Measurements from ENCODE around the gene ELFN1. TPM values are rescaled to one million over a fixed set of nuclear protein-coding genes. Genes with fewer than 3 reads are reported as not detected.

Gene ELFN1
- not detected for total RNA-seq

DNA sequence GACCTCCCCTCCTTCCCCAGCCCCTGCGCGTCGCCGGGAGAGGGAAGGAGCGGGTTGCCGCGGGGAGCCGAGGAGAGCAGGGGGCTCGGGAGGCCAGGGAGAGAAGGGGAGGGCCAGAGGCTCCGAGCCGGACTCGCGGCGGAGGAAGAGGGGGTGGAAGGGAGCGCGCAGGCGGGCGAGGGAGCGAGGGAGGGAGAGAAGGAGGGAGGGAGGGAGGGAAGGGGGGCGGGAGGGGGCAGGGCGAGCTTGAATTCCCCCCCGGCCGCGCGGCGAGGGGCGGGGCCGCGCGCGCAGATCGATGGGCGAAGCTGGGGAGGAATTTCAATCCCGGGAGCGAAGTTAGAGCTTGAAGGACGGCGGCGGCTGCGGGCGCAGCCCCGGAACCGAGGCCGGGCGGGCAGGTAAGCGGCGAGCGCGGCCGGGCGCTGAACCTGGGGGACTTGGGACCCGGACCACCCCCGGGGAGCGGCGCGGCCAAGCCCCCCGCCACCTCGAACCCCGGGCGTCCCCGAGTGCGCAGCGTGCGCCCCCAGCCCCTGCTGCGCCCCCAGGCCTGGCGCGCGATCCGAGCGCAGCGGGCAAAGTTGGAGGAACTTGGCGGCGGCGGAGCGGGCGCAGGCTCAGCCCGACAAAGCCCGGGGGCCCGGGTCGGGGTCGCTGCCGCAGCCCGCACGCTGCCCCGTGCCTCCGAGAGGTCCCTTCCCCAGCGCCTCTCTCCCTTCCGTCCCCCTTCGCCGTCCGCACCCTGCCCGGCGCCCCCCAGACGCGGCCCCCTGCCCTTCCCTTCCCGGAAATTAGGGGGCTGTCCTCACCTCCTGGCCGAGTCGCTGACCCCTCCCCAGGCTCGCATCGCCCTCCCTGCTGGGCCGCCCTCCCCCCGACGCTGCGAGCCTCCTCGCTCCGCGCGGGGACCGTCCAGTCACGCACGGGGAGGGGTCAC is at the start of gene ELFN1:
Gene ELFN1, plus strand, starts transcription at position 324 of the 940 bp plus-strand sequence. CDS start 74,320 bp downstream, outside the sequence.
- DNase-seq, result no peak

DNA sequence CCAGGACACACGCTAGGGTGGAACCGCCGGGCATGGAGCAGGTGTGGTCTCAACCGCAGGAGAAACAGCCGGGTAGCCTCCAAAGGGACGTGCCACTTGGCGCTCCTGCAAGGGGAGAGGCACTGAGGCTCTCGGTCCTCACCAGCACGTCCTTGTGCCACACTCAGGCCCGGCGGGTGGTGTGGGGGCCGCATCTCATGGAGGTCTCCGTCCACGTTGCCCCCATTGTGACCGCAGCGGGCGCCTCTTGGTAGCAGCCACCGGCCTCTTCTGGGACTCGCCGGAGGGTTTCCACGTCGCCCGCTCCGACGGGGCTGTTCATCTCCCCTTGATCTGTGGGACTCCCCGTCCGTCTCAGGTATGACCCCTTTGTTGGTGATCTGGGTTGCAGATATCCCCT is 49.2 kb upstream of the ELFN1 start:
- no peak for DNase-seq

DNA sequence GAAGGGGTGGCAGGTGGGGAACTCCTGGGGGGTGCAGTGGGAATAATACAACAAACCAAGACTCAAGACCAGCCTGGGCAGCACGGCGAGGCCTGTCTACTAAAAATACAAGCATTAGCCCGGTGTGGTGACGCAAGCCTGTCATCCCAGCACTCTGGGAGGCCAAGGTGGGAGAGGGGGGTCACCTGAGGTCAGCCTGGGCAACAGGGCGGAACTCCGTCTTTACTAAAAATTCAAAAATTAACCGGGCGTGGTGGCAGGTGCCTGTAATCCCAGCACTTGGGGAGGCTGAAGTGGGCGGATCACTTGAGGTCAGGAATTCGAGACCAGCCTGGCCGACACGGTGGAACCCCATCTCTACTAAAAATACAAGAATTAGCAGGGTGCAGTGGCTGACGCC is 48.4 kb upstream of the ELFN1 start:
- no peak for DNase-seq

DNA sequence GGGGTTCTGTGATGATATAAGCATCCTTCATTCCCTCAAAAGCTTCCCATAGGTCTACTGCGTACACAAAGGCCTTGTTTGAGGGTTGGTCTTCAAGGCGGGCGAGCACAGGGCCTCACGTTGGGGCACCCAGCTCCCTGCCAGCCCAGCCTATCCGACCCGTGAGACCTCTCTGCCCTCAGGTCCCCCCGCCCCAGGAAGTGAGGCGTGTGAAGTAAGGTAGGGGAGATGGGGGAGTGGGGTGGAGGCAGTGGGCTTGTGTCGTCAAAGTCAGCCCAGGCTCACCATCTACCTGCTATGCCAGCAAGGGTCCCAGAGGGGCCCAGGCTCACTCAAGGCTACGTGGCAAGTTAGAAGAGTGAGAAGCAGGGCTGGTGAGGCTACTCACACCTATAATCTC is 47.6 kb upstream of the ELFN1 start:
- DNase-seq, result no peak

DNA sequence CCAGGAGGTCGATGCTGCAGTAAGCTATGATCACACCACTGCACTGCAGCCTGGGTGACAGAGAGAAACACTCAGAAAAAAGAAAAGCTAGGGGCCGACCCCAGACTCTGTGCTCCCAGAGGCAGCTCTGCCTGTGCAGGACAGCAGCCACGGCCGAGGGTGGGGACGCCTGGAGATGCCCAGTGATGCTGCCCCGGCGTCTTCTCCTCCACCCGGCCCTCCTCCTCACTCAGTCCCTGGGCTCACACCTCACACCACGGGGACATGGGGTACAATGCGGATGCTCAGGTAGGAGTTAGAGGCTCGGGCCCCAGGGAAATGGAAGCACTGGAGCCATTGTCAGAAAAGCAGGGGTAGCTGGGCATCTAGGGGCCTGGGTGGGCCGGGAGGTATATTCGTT is 46.3 kb upstream of the ELFN1 start:
- DNase-seq, result no peak

DNA sequence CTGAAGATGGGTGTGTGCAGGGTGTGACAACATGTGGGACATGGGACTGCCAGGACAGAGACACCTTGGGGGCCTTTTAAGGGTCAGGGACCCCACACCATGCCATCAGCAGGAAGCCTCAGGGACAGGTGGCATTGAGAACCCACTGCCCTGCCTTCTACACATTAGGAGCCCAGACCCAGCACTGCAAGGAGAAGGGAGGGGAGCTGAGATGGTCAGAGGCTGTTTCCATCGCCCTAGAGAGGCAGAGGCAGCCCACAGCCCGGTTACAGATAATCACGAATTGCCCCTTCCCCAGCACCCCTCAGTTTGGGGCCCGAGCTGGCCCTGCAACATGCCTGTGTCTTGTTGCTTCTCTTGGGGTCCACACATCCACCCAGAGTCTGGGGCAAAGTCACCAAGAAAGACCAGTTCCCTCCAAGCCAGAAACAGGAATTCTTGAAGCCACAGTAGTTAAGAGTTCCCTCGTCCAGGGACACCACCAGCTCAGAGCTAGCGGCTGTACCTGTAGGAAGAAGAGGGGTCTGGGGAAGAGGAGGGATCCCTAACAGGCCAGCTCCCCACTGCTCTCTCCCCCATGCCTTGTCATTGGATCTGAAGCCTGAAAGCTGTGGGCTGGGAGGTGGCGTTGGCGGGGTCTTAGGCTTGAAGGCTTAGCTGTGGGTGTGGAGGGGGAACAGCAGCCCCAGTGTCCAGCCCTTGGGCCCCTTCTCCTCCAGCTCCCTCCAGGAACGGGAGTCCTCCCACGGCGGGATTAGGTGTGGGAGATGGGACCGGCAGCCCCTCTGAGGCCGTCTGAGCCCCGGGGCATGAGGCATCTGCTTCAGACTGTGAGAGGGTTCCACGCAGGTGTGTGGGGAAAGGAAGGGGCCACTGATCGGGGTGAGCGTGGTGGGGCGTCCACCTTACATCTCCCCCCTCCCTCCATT is 44.8 kb upstream of the ELFN1 start:
- DNase-seq, result no peak

DNA sequence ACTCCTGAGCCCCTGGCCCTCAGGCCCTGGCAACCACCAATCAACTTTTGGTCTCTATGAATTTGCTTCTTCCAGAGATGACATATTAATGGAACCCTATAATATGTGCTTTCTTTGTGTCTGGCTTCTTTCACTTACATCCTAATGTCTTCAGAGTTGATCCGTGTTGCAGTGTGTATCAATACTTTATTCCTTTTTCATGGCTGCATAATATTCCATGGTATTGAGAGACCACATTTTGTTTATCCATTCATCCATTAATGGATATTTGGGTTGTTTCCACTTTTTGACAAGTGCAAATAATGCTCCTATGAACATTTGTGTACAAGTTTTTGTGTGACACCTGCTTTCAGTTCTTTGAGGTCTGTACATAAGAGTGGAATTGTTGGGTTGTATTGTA is 43.3 kb upstream of the ELFN1 start:
- no peak for DNase-seq

DNA sequence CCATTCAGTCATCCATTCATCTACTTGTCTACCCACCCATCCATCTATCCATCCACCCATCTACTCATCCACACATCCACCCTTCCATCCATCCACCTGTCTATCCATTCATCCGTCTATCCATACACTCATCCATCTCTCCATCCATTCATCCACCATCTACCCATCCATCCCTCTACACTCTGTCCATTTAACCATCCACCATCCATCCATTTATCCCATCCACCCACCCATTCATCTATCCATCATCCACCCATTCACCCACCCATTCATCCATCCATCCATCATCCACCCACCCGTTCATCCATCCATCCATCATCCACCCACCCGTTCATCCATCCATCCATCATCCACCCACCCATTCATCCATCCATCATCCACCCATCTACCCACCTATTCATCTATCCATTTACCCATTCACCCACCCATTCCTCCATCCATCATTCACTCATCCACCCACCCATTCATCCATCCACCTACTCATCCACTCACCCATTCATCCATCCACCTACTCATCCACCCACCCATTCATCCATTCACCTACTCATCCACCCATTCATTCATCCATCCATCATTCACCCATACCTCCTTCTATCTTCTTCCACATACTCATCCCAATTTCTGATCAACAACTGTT is 39.3 kb upstream of the ELFN1 start:
- no peak for DNase-seq

DNA sequence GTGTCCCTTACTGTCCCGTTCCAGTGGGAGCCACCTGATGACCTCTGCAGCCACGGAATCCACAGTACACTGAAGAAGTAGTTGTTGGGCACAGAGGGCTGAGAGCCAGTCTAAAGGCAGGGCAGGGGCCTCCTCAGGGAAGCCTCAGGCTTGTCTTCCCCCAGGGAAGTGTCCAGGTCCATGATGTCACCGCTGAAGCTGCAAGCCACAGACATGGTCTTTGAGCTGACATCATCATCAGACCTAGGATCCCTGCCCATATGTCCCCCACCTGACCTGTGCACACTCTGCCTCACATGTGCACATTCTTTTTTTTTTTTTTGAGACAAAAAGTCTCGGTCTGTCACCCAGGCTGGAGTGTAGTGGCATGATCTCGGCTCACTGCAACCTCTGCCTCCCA is 38.4 kb upstream of the ELFN1 start:
- no peak for DNase-seq

DNA sequence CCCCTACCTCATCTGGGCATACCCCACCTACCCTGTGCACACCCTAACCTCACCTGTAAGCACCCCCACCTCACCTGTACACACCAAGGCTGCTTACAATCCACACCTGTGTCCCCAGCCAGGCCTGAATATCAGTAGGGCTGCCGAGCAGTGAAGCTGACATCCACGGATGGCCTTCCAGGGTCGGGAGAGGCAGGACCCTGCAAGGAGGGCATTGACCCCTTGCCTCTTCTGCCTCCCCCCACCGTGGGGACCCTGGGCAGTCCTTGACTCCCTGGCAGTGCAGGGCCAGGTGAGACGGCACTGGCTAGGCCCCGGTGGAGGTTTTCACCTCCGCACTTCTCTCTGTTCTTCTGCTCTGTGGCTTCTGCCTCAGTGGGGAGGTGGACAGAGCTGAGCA is 37.6 kb upstream of the ELFN1 start:
- no peak for DNase-seq

DNA sequence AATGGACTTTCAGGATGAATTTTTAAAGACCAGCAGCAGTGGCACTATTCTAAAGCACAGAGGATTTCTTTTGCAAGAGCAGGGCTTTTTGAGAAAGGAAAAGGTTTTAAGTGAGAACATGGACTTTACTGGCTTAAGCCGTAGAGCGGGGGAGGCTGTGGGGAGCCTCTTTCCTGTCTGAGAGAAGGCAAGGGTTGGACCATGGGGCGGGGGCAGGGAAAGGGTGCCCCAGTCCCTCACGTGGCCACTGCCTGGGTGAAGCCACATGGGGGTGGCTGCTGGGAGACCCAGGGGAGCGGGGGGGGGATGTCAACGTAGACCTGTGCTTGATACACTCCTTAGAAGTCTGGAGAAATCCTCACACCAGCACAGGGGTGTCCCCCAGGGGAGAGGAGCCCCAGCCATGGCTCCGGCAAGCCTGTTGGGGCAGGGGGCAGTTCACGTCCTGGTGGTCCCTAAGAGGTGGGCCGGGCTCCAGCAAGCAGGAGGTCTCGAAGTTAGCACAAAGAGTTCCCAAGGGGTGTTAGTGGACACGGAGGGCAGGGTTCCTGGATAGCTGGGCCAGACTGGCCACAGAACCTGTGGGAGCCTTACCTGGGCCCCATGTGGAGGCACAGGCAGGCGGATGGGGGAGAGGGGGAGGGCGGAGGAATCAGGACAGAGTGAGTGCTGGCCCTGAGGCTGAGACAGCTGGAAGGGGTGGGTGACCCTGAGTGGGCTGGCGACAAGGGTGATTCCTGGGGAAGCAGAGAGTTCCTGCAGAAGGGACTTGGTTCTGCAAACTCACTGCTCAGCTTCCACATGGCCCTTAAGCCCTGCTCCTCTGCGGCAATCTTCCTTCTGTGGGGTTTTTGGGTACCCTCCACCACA is 36.9 kb upstream of the ELFN1 start:
- no peak for DNase-seq

DNA sequence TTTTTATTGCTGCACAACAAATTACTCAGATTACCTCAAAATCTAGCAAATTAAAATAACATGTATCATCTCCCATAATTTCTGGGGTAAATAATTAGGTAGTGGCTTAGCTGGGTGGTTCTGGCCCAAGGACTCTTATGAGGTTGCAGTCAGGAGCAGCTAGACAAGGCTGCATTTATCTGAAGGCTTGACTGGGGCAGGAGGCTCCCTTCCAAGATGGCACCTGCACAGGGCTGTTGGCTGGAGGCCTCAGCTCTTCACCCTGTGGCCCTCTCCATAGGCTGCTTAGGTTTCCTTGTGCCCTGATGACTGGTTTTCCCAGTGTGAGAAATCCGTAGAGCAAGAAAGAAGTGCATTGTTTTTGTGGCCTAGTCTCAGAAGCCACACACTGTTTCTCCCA is 34.7 kb upstream of the ELFN1 start:
- DNase-seq, result no peak

DNA sequence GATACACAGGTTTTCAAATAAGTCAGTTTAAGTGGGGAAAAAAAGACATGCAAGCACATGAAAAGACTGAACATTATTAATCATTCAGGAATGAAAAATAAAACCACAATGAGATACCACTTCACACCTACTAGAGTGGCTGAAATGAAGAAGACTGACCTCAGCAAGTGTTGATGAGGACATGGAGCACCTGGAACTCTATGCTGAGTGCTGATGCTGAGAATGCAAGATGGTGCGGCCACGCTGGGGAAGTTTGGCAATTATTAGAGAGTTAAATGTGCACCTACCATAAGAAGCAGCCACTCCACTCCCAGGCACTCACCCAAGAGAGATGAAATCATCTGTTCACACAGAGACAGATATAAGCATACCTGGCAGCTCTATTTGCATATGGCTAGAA is 32.9 kb upstream of the ELFN1 start:
- no peak for DNase-seq

DNA sequence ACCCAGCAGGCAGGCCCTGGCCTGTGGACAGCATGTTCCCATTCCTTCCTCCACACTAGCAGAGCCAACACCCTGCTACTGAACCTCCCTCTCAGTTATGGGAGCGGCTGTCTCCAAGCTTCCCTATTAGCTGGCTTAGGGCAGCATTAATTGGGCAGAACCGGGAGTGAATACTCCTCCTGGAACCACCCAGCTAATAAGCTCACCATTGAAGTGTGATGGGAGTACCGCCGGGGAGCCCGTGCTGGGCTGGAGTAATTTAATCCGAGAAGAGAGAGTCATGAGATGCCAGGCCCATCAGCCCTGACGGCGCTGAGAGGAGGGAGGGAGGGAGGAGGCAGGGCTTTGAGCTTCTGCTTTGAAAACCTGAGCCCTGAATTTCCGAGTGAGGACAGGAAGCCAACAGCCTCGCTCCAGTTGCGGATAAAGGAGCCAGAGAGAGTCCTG is 31.8 kb upstream of the ELFN1 start:
- no peak for DNase-seq

DNA sequence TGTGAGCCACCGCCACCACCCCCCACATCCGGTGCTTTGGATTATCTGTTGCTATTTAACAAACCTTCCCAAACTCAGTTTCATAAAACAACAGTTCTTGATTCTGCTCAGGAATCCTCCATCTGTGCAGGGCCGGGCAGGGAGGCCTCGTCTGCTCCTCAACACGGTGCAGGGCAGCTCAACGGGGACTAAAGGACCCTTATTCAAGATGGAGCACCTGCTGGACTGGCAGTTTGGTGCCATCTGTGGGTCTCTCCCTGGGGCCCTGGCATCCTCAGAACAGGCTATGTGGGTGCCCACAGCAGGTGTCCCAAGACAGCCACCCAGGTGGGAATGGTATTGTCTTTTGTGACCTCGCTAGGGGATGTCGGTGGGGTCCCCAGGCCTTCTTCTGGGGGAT is 31.0 kb upstream of the ELFN1 start:
- no peak for DNase-seq

DNA sequence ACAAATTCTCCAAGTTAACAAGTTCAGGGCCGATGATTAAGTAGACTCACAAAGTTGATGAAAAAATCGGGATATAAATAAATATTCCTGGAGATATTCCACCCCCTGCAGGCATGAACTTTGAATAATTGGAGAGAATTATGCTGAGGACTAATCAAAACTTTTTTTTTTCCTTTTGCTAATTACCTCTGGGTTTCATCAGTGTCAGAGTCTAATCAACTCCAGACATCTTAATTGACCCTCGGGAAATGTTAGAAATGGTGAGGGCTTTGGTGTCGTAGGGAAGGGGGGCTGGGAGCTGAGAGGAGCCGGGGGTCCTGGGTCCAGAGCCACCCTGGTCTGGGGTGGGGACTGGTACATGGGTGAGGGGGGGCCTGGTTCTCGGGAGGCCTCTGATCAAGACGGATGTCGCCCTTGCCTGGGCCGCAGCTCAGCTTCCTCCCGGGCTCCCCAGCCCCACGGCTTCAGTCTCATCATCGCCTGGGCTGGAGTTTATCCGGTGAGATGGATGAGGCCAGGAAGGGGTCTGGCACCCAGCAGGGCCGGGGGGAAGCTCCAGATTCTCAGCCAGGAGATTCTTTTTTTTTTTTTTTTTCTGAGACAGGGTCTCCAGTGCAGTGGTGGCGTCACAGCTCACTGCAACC is 30.4 kb upstream of the ELFN1 start:
- no peak for DNase-seq

DNA sequence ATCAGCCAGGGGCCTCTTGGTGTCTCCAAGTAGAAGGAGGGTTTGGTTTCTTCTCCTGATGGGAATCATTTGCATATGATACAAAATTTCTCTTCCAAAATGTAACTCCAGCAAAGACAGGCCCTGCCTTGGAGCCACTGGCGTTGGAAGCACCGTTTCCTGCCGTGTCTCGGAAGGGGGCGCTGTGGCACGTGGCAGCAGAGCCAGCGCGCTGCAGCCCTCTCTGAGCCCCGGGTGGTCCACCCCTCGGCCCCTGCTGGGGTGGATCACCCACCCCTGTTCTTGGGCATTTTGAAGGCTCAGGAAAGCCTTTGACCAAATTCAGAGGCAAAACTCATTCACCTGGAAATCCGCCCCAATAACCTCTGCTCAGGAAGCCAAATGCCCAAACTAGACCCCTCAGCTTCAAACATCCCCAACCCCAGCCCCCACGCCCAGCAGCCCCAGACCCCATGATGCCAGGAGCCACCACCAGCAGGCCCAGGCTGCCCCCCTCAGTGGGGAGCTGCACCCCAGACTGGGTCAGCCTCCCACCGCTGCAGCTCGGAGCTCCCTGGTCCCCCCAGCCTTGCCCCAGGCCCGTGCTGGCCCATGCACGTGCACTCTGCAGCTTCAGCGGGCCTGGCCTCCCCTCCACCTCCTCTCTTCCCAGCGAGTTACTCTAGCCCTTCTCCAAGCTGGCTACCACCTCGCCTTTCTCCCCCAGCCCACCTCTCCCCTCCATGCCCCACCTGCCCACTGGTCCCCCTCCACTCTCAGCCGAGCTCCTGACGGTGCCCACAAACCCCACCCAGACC is 29.5 kb upstream of the ELFN1 start:
- DNase-seq, result no peak

DNA sequence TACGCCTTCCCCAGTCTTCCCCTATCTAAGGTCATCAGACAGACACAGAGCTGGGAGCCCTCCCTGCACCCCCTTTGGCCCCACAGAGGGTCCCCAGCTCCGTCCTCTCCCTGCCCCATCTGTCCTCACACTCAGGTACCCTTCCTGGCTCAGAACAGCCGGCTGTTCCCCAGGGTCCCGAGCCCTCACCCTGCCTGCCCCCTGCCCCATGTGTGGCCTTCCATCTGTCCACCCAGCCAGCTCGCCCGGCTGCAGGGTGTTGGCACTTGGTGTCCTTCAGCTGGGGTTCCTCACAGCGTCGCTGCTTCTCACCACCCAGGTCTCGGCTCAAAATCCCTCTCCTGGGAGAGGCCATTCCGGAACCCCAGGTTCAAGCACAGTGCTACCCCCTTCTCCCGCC is 28.9 kb upstream of the ELFN1 start:
- no peak for DNase-seq

DNA sequence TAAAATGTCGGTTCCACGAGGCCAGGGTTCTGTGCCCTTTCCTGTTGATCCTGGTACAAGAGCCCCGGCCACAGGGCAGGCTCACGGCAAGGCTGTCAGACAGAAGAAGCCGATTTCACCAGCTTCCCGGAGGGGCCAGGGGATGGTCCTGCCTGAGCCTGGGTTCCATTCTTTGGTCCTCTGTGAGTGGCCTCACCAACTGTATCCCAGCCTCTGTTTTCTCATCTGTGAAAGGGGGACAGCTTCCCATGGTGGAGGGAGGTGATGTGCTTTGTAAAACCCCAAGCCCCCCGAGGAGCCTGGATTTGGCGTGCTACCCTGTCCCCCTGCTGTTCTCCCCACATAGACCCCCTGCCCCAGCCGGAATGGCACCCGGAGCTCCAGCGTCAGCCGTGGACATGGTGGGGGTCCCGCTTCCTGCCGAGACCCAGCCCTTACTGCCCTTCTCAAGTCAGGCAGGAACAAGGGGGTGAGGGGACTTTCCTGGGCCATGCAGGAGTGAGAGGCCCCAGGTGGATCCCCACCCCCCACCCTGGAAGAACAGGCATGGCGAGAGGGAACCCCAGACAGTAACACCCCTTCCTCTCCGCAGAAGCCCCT is 28.3 kb upstream of the ELFN1 start:
- no peak for DNase-seq

DNA sequence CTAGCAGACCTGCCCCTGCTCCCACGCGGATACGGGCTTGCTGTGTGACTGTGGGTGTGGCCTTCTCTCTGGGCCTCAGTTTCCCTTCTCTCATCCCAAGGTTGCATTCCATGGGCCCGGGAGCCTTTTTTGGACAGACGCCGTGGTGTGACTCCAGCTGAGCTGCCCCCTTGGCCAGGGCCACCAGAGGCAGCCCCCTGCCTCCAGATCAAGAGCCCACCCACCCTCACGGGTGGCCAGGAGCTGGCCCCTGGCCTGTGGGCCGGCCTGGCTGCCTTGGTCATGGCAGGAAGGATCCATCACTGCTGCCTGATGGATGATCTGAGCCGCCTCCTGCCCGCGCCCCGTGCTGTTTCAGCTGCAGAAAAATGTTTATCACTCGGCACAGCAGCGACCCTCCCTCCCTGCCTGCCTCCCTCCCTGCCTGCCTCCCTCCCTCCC is 27.8 kb upstream of the ELFN1 start:
- DNase-seq, result no peak
